K562 (cell line): Measurements from ENCODE around the gene UBE2S. TPM values are rescaled to one million over a fixed set of nuclear protein-coding genes. Genes with fewer than 3 reads are reported as not detected.
A peak's percentile ranks its signal among the peaks of the same experiment; 100 is the strongest.

Source experiments
- ETV6 ChIP-seq, 3 experiments: fragments of 150-350 bp in 1 of 3; sonication (generic) in 1 of 3; formaldehyde crosslinking in 1 of 3; IDR thresholded peaks; 2 replicates each; pipeline versions ENCODE4 v1.6.1 to v1.8.0; 2014 to 2022; ENCODE audit warnings: borderline replicate concordance in 2 of 3, low read depth in 2 of 3, antibody characterized with exemption in 1 of 3, low read length in 1 of 3, mild to moderate bottlenecking in 1 of 3, missing genetic modification reagents in 1 of 3
- IRF2 ChIP-seq: sonication (generic); formaldehyde crosslinking; IDR thresholded peaks from 2 replicates; pipeline ENCODE4 v1.8.1; 2022; ENCODE audit warnings: mild to moderate bottlenecking, missing genetic modification reagents
- JUNB ChIP-seq: fragments of 450-650 bp; formaldehyde crosslinking; conservative IDR thresholded peaks from 2 replicates; pipeline ENCODE4 v1.4.0; 2020; ENCODE audit warnings: mild to moderate bottlenecking
- MAFF ChIP-seq: IDR thresholded peaks from 2 replicates; pipeline ENCODE4 v1.6.1; 2012; ENCODE audit warnings: low read length, improper control_type of control experiment
- MBD2 ChIP-seq: sonication (generic); IDR thresholded peaks from 2 replicates; pipeline ENCODE4 v1.6.1; 2016; ENCODE audit warnings: low read depth, borderline replicate concordance
- MEIS2 ChIP-seq: fragments of 450-650 bp; IDR thresholded peaks from 2 replicates; pipeline ENCODE4 v1.6.1; 2014; ENCODE audit warnings: mild to moderate bottlenecking; ENCODE audit not compliant: partially characterized antibody
- SMARCB1 ChIP-seq: IDR thresholded peaks from 2 replicates; pipeline ENCODE4 v1.6.1; 2011; ENCODE audit warnings: improper control_type of control experiment, low read depth; ENCODE audit not compliant: insufficient read length
- SRSF9 ChIP-seq: fragments of 200-400 bp; formaldehyde crosslinking; IDR thresholded peaks from 2 replicates; pipeline ENCODE4 v1.6.1; 2017; ENCODE audit warnings: low read depth, low read length, borderline replicate concordance
- TAF7 ChIP-seq: fragments of 450-650 bp; IDR thresholded peaks from 2 replicates; pipeline ENCODE4 v1.6.1; 2016; ENCODE audit warnings: missing genetic modification characterization, missing compliant biosample characterization
- TRIM28 ChIP-seq: fragments of 450-650 bp; IDR thresholded peaks from 2 replicates; pipeline ENCODE4 v1.6.1; 2017
- ZNF263 ChIP-seq: sonication (generic); formaldehyde crosslinking; IDR thresholded peaks from 2 replicates; pipeline ENCODE4 v1.8.0; 2022; ENCODE audit warnings: mild to moderate bottlenecking, missing genetic modification reagents, borderline replicate concordance
- polyA plus RNA-seq, 8 experiments: library from polyadenylated mRNA; depleted of rRNA in 4 of 8; stranded (reverse) in 5 of 8; unstranded in 3 of 8; fragments of >200 nt; fragmentation: Nextera tagmentation in 2 of 8; fragmentation: Illumina TruSeq in 1 of 8; extraction: Ambion mirVana in 2 of 8; extraction: Trizol in 1 of 8; gene quantifications; 2 replicates each; pipeline versions ENCODE4 v1.2.1 to v1.2.3, GENCODE V29; 2011 to 2014; ENCODE audit warnings: inconsistent platforms in 1 of 8, missing spikeins in 1 of 8
- total RNA-seq, 7 experiments: library from RNA; depleted of rRNA in 6 of 7; stranded (reverse); fragments of >200 nt in 6 of 7; fragmentation: Illumina TruSeq in 2 of 7; extraction: Trizol in 2 of 7; gene quantifications; 2 replicates each; pipeline versions ENCODE4 v1.2.1 to v1.2.3, GENCODE V29; 2011 to 2021; ENCODE audit warnings: low replicate concordance in 1 of 7
- TF ChIP-seq, protein P1 (sequence below): IDR thresholded peaks from 2 replicates; pipeline ENCODE4 v1.6.1; 2011; ENCODE audit not compliant: insufficient read length; ENCODE audit errors: extremely low read depth
- TF ChIP-seq, protein P2 (sequence below): fragments of 450-650 bp; formaldehyde crosslinking; IDR thresholded peaks from 2 replicates; pipeline ENCODE4 v1.4.0; 2022; ENCODE audit warnings: missing genetic modification characterization
- TF ChIP-seq, protein P3 (sequence below): IDR thresholded peaks from 3 replicates; pipeline ENCODE4 v1.6.1; 2011; ENCODE audit warnings: borderline replicate concordance, mild to moderate bottlenecking, moderate library complexity; ENCODE audit not compliant: insufficient read length; ENCODE audit errors: extremely low read depth
- TF ChIP-seq, protein P4 (sequence below): fragments of 250-450 bp; sonication (Bioruptor Pico); IDR thresholded peaks from 2 replicates; pipeline ENCODE4 v1.9.0; 2021; ENCODE audit warnings: mild to moderate bottlenecking
- TF ChIP-seq, protein P5 (sequence below): sonication (generic); formaldehyde crosslinking; IDR thresholded peaks from 2 replicates; pipeline ENCODE4 v1.8.0; 2022; ENCODE audit warnings: mild to moderate bottlenecking, missing genetic modification reagents
- TF ChIP-seq, protein P6 (sequence below): fragments of 250-450 bp; sonication (Bioruptor Pico); IDR thresholded peaks from 2 replicates; pipeline ENCODE4 v1.6.1; 2021; ENCODE audit warnings: mild to moderate bottlenecking
- TF ChIP-seq, protein P7 (sequence below), 2 experiments: fragments of 450-650 bp in 1 of 2; sonication (generic) in 1 of 2; formaldehyde crosslinking in 1 of 2; IDR thresholded peaks in 1 of 2; conservative IDR thresholded peaks in 1 of 2; 2 replicates each; pipeline versions ENCODE4 v1.6.1 to v1.8.1; 2016 to 2023; ENCODE audit warnings: mild to moderate bottlenecking in 2 of 2, moderate library complexity in 2 of 2, inconsistent platforms in 1 of 2, missing genetic modification reagents in 1 of 2

UBE2S gene
- total and polyA plus RNA-seq, 9 of the 15 experiments (the other 6 are each of a cell fraction or from before 2014, with no cell fraction given), result 1.5 to 1,305 (median 157) TPM

DNA sequence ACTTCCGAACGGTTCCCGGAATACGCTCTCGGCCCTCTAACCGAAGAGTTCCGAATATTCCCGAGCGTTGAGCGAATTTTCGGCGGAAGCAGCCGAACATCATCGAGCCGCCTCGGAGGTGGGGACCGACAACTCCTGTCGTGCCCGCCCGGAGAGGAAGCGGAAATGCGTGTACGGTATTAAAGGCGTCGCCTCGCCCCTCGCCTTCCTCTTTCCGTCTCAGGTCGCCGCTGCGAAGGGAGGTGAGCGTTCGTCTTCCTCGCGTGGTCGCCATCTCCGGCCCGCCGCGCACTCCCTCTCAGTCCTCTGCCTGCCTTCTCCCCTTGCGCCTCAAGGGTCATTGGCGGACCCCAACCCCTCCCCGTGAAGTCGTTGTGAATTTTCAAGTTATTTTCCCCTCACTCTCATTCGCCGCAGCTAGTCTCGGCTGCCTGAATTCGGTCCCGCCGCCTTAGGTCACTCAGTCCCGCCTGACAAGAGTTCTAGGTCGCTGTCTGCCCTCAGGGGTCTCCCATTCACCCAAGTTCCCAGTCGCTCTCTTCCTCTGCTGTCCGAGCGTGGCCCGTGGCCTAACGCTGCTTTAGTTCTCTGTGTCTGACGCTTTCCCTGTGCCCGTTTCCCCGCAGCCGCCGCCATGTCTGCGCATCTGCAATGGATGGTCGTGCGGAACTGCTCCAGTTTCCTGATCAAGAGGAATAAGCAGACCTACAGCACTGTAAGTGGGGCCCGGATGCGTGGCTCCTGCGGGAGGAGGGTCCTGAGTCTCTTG is 21.7 kb downstream of the UBE2S start, which contains the start of gene RPL28 (continued):
- TF ChIP-seq TAF7 (tag), result peak; percentile 99
- peak; percentile 86 for TF ChIP-seq MBD2
- TF ChIP-seq, protein P1, sequence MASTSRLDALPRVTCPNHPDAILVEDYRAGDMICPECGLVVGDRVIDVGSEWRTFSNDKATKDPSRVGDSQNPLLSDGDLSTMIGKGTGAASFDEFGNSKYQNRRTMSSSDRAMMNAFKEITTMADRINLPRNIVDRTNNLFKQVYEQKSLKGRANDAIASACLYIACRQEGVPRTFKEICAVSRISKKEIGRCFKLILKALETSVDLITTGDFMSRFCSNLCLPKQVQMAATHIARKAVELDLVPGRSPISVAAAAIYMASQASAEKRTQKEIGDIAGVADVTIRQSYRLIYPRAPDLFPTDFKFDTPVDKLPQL, result peak; percentile 87
- no peak for TF ChIP-seq SMARCB1
- no peak for TF ChIP-seq MAFF
- TF ChIP-seq ETV6 (IDR thresholded peaks at IDR 0.05; ENCODE audit: borderline replicate concordance in 1 of 2, low read depth in 2 of 2, low read length in 1 of 2), result peak in 1 of 2 experiments; percentile 59; a peak in 1 of 4 replicates
- 0 out of 2 replicates have a peak, but pooled peaks have one; percentile 68 for TF ChIP-seq ETV6 (CRISPR knock-in tag; IDR thresholded peaks at IDR 0.05; ENCODE audit: borderline replicate concordance)
- TF ChIP-seq TRIM28, result no peak
- 0 out of 2 replicates have a peak, but pooled peaks have one; percentile 47 for TF ChIP-seq ZNF263 (CRISPR knock-in tag)
- TF ChIP-seq, protein P2, sequence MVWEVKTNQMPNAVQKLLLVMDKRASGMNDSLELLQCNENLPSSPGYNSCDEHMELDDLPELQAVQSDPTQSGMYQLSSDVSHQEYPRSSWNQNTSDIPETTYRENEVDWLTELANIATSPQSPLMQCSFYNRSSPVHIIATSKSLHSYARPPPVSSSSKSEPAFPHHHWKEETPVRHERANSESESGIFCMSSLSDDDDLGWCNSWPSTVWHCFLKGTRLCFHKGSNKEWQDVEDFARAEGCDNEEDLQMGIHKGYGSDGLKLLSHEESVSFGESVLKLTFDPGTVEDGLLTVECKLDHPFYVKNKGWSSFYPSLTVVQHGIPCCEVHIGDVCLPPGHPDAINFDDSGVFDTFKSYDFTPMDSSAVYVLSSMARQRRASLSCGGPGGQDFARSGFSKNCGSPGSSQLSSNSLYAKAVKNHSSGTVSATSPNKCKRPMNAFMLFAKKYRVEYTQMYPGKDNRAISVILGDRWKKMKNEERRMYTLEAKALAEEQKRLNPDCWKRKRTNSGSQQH (CRISPR knock-in tag), result peak; percentile 57; the same call in 1 of the 2 replicates
- TF ChIP-seq, protein P3, sequence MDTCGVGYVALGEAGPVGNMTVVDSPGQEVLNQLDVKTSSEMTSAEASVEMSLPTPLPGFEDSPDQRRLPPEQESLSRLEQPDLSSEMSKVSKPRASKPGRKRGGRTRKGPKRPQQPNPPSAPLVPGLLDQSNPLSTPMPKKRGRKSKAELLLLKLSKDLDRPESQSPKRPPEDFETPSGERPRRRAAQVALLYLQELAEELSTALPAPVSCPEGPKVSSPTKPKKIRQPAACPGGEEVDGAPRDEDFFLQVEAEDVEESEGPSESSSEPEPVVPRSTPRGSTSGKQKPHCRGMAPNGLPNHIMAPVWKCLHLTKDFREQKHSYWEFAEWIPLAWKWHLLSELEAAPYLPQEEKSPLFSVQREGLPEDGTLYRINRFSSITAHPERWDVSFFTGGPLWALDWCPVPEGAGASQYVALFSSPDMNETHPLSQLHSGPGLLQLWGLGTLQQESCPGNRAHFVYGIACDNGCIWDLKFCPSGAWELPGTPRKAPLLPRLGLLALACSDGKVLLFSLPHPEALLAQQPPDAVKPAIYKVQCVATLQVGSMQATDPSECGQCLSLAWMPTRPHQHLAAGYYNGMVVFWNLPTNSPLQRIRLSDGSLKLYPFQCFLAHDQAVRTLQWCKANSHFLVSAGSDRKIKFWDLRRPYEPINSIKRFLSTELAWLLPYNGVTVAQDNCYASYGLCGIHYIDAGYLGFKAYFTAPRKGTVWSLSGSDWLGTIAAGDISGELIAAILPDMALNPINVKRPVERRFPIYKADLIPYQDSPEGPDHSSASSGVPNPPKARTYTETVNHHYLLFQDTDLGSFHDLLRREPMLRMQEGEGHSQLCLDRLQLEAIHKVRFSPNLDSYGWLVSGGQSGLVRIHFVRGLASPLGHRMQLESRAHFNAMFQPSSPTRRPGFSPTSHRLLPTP, result no peak
- TF ChIP-seq, protein P4, sequence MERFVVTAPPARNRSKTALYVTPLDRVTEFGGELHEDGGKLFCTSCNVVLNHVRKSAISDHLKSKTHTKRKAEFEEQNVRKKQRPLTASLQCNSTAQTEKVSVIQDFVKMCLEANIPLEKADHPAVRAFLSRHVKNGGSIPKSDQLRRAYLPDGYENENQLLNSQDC (CRISPR knock-in tag), result 0 out of 2 replicates have a peak, but pooled peaks have one; percentile 32
- no peak for TF ChIP-seq SRSF9
- no peak for TF ChIP-seq IRF2
- TF ChIP-seq, protein P5, sequence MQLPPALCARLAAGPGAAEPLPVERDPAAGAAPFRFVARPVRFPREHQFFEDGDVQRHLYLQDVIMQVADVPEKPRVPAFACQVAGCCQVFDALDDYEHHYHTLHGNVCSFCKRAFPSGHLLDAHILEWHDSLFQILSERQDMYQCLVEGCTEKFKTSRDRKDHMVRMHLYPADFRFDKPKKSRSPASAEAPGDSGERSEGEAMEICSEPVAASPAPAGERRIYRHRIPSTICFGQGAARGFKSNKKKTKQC, result peak; percentile 64; the same call in 1 of the 2 replicates
- TF ChIP-seq JUNB (CRISPR knock-in tag), result no peak
- TF ChIP-seq MEIS2, result peak; percentile 38
- TF ChIP-seq, protein P6, sequence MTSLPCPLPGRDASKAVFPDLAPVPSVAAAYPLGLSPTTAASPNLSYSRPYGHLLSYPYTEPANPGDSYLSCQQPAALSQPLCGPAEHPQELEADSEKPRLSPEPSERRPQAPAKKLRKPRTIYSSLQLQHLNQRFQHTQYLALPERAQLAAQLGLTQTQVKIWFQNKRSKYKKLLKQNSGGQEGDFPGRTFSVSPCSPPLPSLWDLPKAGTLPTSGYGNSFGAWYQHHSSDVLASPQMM (CRISPR knock-in tag), result no peak
- TF ChIP-seq, protein P7, sequence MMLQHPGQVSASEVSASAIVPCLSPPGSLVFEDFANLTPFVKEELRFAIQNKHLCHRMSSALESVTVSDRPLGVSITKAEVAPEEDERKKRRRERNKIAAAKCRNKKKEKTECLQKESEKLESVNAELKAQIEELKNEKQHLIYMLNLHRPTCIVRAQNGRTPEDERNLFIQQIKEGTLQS (IDR thresholded peaks at IDR 0.05), result no peak
- TF ChIP-seq, protein P7 (CRISPR knock-in tag; conservative IDR thresholded peaks at IDR 0.05), result peak; percentile 6; the same call in 1 of the 2 replicates
